NCI-H2196 (cell line): ENCODE data around the gene DIPK1B.
"Not testable (repeated sequence)": the region's sequence is repeated elsewhere in the genome, so short reads cannot be mapped to it uniquely, and the experiment has no call there.

ENCODE experiments used
- DNase-seq: peaks from one replicate; lab custom pipeline; 2025; ENCODE audit not compliant: unreplicated experiment; lab: John Stamatoyannopoulos, UW

DIPK1B gene

GRCh38 chr9:136697821-136698526, 14.4 kb upstream of the DIPK1B start:
- DNase-seq = no peak

GRCh38 chr9:136698635-136699246, 13.6 kb upstream of the DIPK1B start:
- no peak for DNase-seq

- no peak for DNase-seq
These were observed 12.1 kb upstream of the DIPK1B start for GRCh38 chr9:136700304-136700703.

- no peak for DNase-seq
These were observed 11.3 kb upstream of the DIPK1B start for GRCh38 chr9:136700959-136701667.

GRCh38 chr9:136701668-136702053, 10.7 kb upstream of the DIPK1B start:
- no peak for DNase-seq

- no peak for DNase-seq
These were observed 9.0 kb upstream of the DIPK1B start for GRCh38 chr9:136703276-136703860.

GRCh38 chr9:136704741-136705140, 7.6 kb upstream of the DIPK1B start:
- DNase-seq = not testable (repeated sequence)

GRCh38 chr9:136705564-136705963, 6.8 kb upstream of the DIPK1B start:
- DNase-seq = no peak

- no peak for DNase-seq
These were observed 5.4 kb upstream of the DIPK1B start for GRCh38 chr9:136707011-136707410.

GRCh38 chr9:136707849-136708517, 4.4 kb upstream of the DIPK1B start:
- no peak for DNase-seq

GRCh38 chr9:136709454-136710109, 2.8 kb upstream of the DIPK1B start:
- no peak for DNase-seq

GRCh38 chr9:136710543-136710942, 1.8 kb upstream of the DIPK1B start:
- DNase-seq = no peak

GRCh38 chr9:136711219-136711648, 1.1 kb upstream of the DIPK1B start:
- not testable (repeated sequence) for DNase-seq

GRCh38 chr9:136712690-136713544, 545 bp downstream of the DIPK1B start:
- DNase-seq = no peak

GRCh38 chr9:136713550-136713949, 1.2 kb downstream of the DIPK1B start:
- no peak for DNase-seq

GRCh38 chr9:136714096-136714892, 1.9 kb downstream of the DIPK1B start:
- no peak for DNase-seq

GRCh38 chr9:136714893-136715274, 2.5 kb downstream of the DIPK1B start:
- no peak for DNase-seq

GRCh38 chr9:136717399-136717798, 5.0 kb downstream of the DIPK1B start:
- DNase-seq = no peak
